SK-N-MC (cell line): ENCODE data around the gene RTKN.
A peak's percentile ranks its signal among the peaks of the same experiment; 100 is the strongest.
"Not testable (repeated sequence)": the region's sequence is repeated elsewhere in the genome, so short reads cannot be mapped to it uniquely, and the experiment has no call there.

Experiments used
- DNase-seq: peaks from one replicate; pipeline ENCODE4 v3.0.0-alpha.2; 2011; ENCODE audit warnings: low read depth, low spot score
- H3K27ac ChIP-seq: fragments of 200-600 bp; sonication (generic); 2 replicates; pipeline ENCODE4 v1.5.1; 2016; ENCODE audit warnings: mixed run types
- H3K36me3 ChIP-seq: fragments of 200-600 bp; sonication (generic); 2 replicates; pipeline ENCODE4 v1.6.1; 2017; ENCODE audit warnings: antibody characterized with exemption, low read length, mixed read lengths; ENCODE audit not compliant: insufficient read depth
- H3K4me3 ChIP-seq: fragments of 200-600 bp; sonication (generic); 2 replicates; pipeline ENCODE4 v1.5.1; 2016
- H3K9ac ChIP-seq: fragments of 200-600 bp; sonication (generic); 2 replicates; pipeline ENCODE4 v1.8.0; 2017; ENCODE audit warnings: mixed run types, mixed read lengths; ENCODE audit not compliant: insufficient read length
- H3K9me3 ChIP-seq: fragments of 200-600 bp; sonication (generic); 2 replicates; pipeline ENCODE4 v1.6.1; 2017; ENCODE audit warnings: low read depth, mild to moderate bottlenecking, antibody characterized with exemption, low read length, moderate library complexity, mixed read lengths
- EZH2 ChIP-seq: fragments of 200-600 bp; sonication (generic); IDR thresholded peaks from one replicate; pipeline ENCODE4 v1.6.1; 2017; ENCODE audit warnings: antibody characterized with exemption
- FOXP2 ChIP-seq: optimal IDR thresholded peaks from 2 replicates; pipeline ENCODE3; 2011; ENCODE audit warnings: mild to moderate bottlenecking, moderate library complexity; ENCODE audit not compliant: insufficient read depth; ENCODE audit errors: extremely low read length, control extremely low read depth
- POLR2AphosphoS5 ChIP-seq: IDR thresholded peaks from 2 replicates; pipeline ENCODE4 v1.6.1; 2012; ENCODE audit warnings: mild to moderate bottlenecking, low read depth, low read length, borderline replicate concordance

The RTKN gene

DNA sequence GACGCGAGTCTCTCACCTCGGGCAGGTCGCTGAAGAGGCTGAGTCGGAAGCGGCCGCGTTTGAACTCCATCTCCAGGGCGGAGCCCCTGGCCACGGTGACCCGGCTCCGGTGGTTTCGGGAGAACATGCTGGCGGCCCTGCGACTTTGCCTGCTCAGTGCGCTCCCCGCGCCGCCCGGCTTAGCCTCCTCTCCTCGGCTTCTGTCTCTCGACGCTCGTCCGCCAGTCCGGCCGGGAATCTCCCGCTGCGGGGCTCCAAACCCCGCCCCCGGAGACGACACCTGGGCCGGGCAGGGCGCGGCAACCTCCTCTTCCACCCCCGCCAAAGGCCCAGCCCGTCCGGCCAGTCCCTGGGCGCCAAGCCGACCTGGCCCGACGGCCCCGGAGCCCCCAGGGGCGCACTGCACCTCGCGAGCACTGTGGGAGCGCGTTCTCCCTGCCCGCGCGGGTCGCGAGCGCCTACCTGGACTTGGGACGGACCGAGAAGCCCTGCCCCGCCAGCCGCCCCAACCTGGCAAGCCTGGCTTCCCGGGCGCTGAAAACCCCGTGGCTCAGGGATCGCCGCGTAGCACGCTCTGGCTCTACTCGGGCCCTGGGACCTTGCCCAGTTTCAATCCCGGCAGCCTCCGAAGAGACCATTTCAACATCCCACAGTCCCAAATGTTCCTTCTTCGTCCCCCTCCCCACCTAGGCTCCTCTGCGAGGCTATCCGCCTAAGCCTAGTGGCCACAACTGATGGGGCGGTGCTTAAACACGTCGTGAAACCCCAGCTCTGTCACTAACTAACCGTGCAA, at the start of gene RTKN:
Gene RTKN, minus strand, starts transcription at position 248 of the 793 bp plus-strand sequence. Its CDS starts 121 bp downstream, at position 127.
- Histone ChIP-seq H3K27ac (peak within 1 kb of the TSS; percentile 76), H3K9me3 (no peaks in the 10 kb centered on the region), H3K9ac (peak within 1 kb of the TSS; percentile 80), H3K4me3 (peak within 1 kb of the TSS; percentile 79), H3K36me3 (no peaks in the 10 kb centered on the region)
- DNase-seq = no peak
- TF ChIP-seq EZH2 (no peak), FOXP2 (no peak), POLR2AphosphoS5 (no peak)

- no peak for TF ChIP-seq EZH2
- TF ChIP-seq POLR2AphosphoS5 = no peak
- TF ChIP-seq FOXP2 = no peak
- no peak overlapping the region for H3K4me3 ChIP-seq
- no peaks in the 10 kb centered on the region for H3K9me3 ChIP-seq
- no peak overlapping the region for H3K27ac ChIP-seq
- DNase-seq = no peak
- H3K9ac ChIP-seq = no peak overlapping the region
- peaks cover 14% of the 10 kb centered on the region; the same call in 1 of the 2 replicates for H3K36me3 ChIP-seq
Observed at GRCh38 chr2:74489906-74490305, 48.2 kb upstream of the RTKN start.

- TF ChIP-seq POLR2AphosphoS5 (no peak), EZH2 (no peak), FOXP2 (no peak)
- H3K36me3 ChIP-seq = peaks cover 14% of the 10 kb centered on the region; the same call in 1 of the 2 replicates
- H3K9ac ChIP-seq = no peak overlapping the region
- DNase-seq = no peak
- H3K9me3 ChIP-seq = no peaks in the 10 kb centered on the region
- no peak overlapping the region for H3K27ac ChIP-seq
- no peak overlapping the region for H3K4me3 ChIP-seq
Observed at GRCh38 chr2:74488643-74489481, 47.1 kb upstream of the RTKN start.

GRCh38 chr2:74486141-74486540, 44.4 kb upstream of the RTKN start:
- TF ChIP-seq FOXP2 (no peak), EZH2 (no peak), POLR2AphosphoS5 (no peak)
- no peaks in the 10 kb centered on the region for H3K9me3 ChIP-seq
- peaks cover 4% of the 10 kb centered on the region; the same call in 1 of the 2 replicates for H3K36me3 ChIP-seq
- no peak overlapping the region for H3K9ac ChIP-seq
- DNase-seq = no peak
- no peak overlapping the region for H3K27ac ChIP-seq
- H3K4me3 ChIP-seq = no peak overlapping the region

DNA sequence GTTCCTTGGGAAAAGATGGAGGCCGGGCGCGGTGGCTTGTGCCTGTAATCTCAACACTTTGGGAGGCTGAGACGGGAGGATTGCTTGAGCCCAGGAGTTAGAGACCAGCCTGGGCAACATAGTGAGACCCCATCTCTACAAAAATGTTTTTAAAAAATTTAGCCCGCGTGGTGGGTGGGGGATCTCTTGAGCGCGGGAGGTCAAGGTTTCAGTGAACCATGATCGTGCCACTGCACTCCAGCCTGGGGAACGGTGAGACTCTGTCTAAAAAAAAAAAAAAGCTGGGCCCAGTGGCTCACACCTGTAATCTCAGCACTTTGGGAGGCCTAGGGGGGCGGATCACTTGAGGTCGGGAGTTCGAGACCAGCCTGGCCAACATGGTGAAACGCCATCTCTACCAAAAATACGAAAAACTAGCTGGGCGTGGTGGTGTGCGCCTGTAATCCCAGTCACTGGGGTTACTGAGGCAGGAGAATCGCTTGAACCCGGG, 42.0 kb upstream of the RTKN start:
- not testable (repeated sequence) for DNase-seq, H3K36me3 ChIP-seq, H3K9me3 ChIP-seq, H3K27ac ChIP-seq
- Histone ChIP-seq H3K9ac (peak overlapping the region; percentile 82), H3K4me3 (peak overlapping the region; percentile 90)

DNA sequence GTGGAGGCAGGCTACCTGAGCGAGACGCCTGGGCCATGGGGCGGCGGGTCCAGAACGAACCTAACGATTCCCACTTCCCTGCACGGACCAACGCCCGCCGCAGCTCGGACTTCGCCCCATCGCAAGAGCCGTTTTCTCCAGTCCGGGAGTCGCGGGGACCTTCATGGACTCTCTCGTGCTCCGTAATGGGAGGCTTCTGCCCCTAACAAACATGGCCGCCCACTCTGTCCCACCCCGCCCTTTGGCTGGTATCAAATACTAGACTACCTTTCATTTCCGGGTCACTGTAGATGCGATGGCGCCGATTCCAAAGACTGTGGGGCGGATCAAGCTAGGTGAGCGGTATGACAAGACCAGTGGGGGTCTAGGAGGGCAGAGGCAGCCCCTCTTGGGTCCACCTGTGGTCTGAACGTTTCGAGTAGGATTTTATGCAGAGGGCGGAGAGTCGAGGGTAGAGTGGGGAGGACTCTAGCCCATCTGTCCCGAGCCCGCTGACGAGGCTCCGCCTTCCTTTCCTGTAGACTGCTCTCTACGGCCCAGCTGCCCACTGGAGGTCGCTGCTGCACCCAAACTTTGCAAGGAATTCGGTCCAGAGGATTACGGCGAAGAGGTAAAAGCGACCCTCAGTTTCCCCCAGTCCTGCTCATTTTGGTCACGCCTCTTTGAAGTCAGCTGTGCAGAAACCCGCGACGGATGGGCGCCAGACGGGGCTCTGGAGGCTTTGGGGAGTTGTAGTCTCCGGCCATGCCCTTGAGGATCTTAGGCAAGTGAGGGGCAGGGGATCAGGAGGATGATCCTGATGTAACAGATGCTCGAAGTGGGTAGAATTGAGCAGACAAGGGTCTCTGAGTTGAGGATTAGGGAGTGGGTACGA, 41.3 kb upstream of the RTKN start, which contains the start of the genes CCDC142 and TTC31:
Gene CCDC142, minus strand, starts transcription at position 198 of the 874 bp plus-strand sequence. Its CDS starts 161 bp downstream, at position 37.
Gene TTC31, plus strand, starts transcription at position 281 of the 874 bp plus-strand sequence. Its CDS starts 15 bp downstream, at position 296.
- peak; percentile 85 for DNase-seq
- Histone ChIP-seq H3K9me3 (no peaks in the 10 kb centered on the region), H3K27ac (0 out of 2 replicates have a peak within 1 kb of the TSS, but pooled peaks have one; percentile 40), H3K4me3 (peak within 1 kb of the TSS; percentile 90), H3K36me3 (peaks cover 5% of the 10 kb centered on the region; the same call in 1 of the 2 replicates), H3K9ac (peak within 1 kb of the TSS; percentile 82)
- TF ChIP-seq POLR2AphosphoS5 (peak; percentile 77; the same call in 1 of the 2 replicates), FOXP2 (no peak)

DNA sequence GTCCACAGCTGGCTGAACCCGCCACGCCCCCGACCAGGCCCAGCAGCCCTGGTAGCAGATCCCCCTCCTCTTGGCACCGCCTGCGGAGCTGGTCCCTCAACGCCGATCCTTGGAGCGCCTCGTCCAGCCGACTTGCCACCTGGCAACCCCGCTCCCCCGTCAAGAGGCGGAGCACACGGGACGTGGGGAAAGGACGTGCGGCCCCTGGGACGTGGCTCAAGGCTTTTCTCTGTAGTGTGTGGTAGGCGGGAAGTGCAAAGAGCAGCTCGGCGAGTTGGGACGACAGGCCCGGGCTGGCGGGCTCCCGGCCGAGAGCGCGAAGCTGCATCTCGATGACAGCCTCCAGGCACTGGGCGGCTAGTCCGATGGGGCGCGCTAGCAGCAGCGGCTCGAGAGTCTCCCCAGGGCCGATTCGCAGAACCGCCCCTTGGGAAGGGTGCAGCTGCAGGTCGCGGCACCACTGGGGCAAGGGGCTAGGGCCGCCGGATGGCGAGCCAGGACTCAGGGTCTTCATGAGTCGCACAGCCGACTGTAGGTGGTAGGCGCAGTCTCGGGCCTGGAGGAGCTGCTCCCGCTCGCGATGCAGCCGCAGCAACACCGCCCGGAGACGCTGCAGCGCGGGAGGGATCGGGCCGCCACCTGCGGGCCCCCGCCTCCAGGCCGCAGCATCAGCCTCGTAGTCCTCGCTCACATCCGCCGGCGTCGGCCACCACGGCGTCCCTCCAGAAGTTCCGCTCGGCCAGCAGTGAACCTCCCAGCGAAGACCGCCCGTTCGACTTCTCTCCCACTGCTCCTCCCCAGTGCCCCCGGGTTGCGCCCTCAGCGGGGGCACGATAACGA, 40.4 kb upstream of the RTKN start:
- peaks cover 8% of the 10 kb centered on the region; the same call in 1 of the 2 replicates for H3K36me3 ChIP-seq
- H3K4me3 ChIP-seq = peak overlapping the region; percentile 90
- no peaks in the 10 kb centered on the region for H3K9me3 ChIP-seq
- peak overlapping the region; percentile 82 for H3K9ac ChIP-seq
- 0 out of 2 replicates have a peak overlapping the region, but pooled peaks have one; percentile 40 for H3K27ac ChIP-seq
- TF ChIP-seq FOXP2 (no peak), POLR2AphosphoS5 (no peak), EZH2 (no peak)
- no peak for DNase-seq
